T-helper 17 cell (primary cell): Measurements from ENCODE around the gene SCN4B. TPM values are rescaled to one million over a fixed set of nuclear protein-coding genes. Genes with fewer than 3 reads are reported as not detected.

ENCODE experiments used
- ATAC-seq: fragments of 150-1000 bp; cut with Tn5 transposase; 2 replicates; pipeline ENCODE4 v1.10.0; 2021; ENCODE audit warnings: mild to moderate bottlenecking, moderate library complexity
- DNase-seq, 3 donors: peaks; one replicate each; pipeline versions ENCODE4 v3.0.0 to v3.0.0-alpha.2; 2020 to 2021
- H3K9me3 ChIP-seq: one replicate; pipeline ENCODE4 v1.7.0; 2013; ENCODE audit warnings: low read length, mild to moderate bottlenecking; ENCODE audit not compliant: control insufficient read depth, poor library complexity, severe bottlenecking
- H3K27ac Mint-ChIP-seq: one replicate; pipeline ENCODE4 v1.8.0; 2022; ENCODE audit warnings: mild to moderate bottlenecking, moderate library complexity, mixed read lengths
- H3K27me3 Mint-ChIP-seq: one replicate; pipeline ENCODE4 v1.8.0; 2022; ENCODE audit warnings: mixed read lengths
- H3K36me3 Mint-ChIP-seq: one replicate; pipeline ENCODE4 v1.8.0; 2022; ENCODE audit warnings: low read depth, mixed read lengths
- H3K4me1 Mint-ChIP-seq: one replicate; pipeline ENCODE4 v1.8.0; 2022; ENCODE audit warnings: mild to moderate bottlenecking, mixed read lengths
- H3K4me3 Mint-ChIP-seq: one replicate; pipeline ENCODE4 v1.8.0; 2022; ENCODE audit warnings: mild to moderate bottlenecking, moderate library complexity, mixed read lengths
- total RNA-seq, 4 donors: library from RNA in 2 of 4; stranded (reverse) in 2 of 4; gene quantifications; one replicate each; pipeline ENCODE4 v1.2.3 and lab custom pipeline; 2022 to 2026

The SCN4B gene
- total RNA-seq, 2 donors from 2014 or later, result not detected

GRCh38 chr11:118088531-118088930 is 64.1 kb downstream of the SCN4B start:
- no peak for DNase-seq
- Mint-ChIP-seq H3K27ac (no peak overlapping the region), H3K27me3 (peaks cover 25% of the 10 kb centered on the region), H3K4me1 (peaks cover 3% of the 10 kb centered on the region), H3K36me3 (peaks cover 2% of the 10 kb centered on the region), H3K4me3 (no peak overlapping the region)
- H3K9me3 ChIP-seq, result no peaks in the 10 kb centered on the region
- peak; percentile 59 for ATAC-seq

- DNase-seq, result no peak
- Mint-ChIP-seq H3K4me1 (peaks cover 3% of the 10 kb centered on the region), H3K36me3 (peaks cover 2% of the 10 kb centered on the region), H3K27ac (no peak overlapping the region), H3K27me3 (peaks cover 25% of the 10 kb centered on the region), H3K4me3 (no peak overlapping the region)
- H3K9me3 ChIP-seq, result no peaks in the 10 kb centered on the region
- no peak for ATAC-seq
Observed at GRCh38 chr11:118087931-118088330, 64.7 kb downstream of the SCN4B start.

GRCh38 chr11:118086913-118087768 is 65.5 kb downstream of the SCN4B start, which contains the start of gene SMIM35:
Gene SMIM35, minus strand, starts transcription at chr11:118086963. Its CDS starts 206 bp downstream, at chr11:118086757.
- ATAC-seq, result no peak
- H3K27ac Mint-ChIP-seq, result no peak within 1 kb of the TSS
- no peaks in the 10 kb centered on the region for H3K9me3 ChIP-seq
- DNase-seq, result no peak
- peaks cover 2% of the 10 kb centered on the region for H3K36me3 Mint-ChIP-seq
- H3K27me3 Mint-ChIP-seq, result peaks cover 20% of the 10 kb centered on the region
- no peak within 1 kb of the TSS for H3K4me3 Mint-ChIP-seq
- peaks cover 3% of the 10 kb centered on the region for H3K4me1 Mint-ChIP-seq

- Mint-ChIP-seq H3K36me3 (no peaks in the 10 kb centered on the region), H3K27me3 (peaks cover 20% of the 10 kb centered on the region), H3K4me3 (no peak overlapping the region), H3K4me1 (peaks cover 7% of the 10 kb centered on the region), H3K27ac (no peak overlapping the region)
- ATAC-seq (no peak), DNase-seq (no peak)
- H3K9me3 ChIP-seq, result no peaks in the 10 kb centered on the region
Observed at GRCh38 chr11:118084656-118085055, 68.0 kb downstream of the SCN4B start.

- no peaks in the 10 kb centered on the region for H3K9me3 ChIP-seq
- no peak for DNase-seq
- peaks cover 7% of the 10 kb centered on the region for H3K4me1 Mint-ChIP-seq
- H3K36me3 Mint-ChIP-seq, result no peaks in the 10 kb centered on the region
- peaks cover 19% of the 10 kb centered on the region for H3K27me3 Mint-ChIP-seq
- H3K27ac Mint-ChIP-seq, result no peak overlapping the region
- ATAC-seq, result no peak
- no peak overlapping the region for H3K4me3 Mint-ChIP-seq
Observed at GRCh38 chr11:118084247-118084646, 68.4 kb downstream of the SCN4B start.

Other genes with a start within 250 kb of the SCN4B start
- 1 to 10 TPM; 2.0 to 2.4 TPM for gene TMPRSS13, start 223.4 kb downstream of the SCN4B start, total RNA-seq
- gene IL10RA, start 166.4 kb downstream of the SCN4B start, total RNA-seq, result 100 to 1,000 TPM; 262 to 274 TPM
- gene TMPRSS4, start 75.7 kb downstream of the SCN4B start, total RNA-seq, result not detected
- gene SMIM35, start 65.9 kb downstream of the SCN4B start, total RNA-seq, result under 1 TPM; 0.13 to 0.30 TPM
- not detected for gene SCN2B, start 23.8 kb upstream of the SCN4B start, total RNA-seq
- 10 to 100 TPM; 79.9 to 84.0 TPM for gene JAML, start 72.2 kb upstream of the SCN4B start, total RNA-seq
- gene MPZL3, start 99.5 kb upstream of the SCN4B start, total RNA-seq, result 10 to 100 TPM; 24.5 to 26.4 TPM
- under 1 TPM; 0.50 to 0.99 TPM for gene MPZL2, start 111.5 kb upstream of the SCN4B start, total RNA-seq
- 100 to 1,000 TPM; 511 to 544 TPM for gene CD3E, start 151.9 kb upstream of the SCN4B start, total RNA-seq
- 100 to 1,000 TPM; 313 to 354 TPM for gene CD3D, start 189.9 kb upstream of the SCN4B start, total RNA-seq
- 100 to 1,000 TPM; 156 to 170 TPM for gene CD3G, start 191.5 kb upstream of the SCN4B start, total RNA-seq
- 10 to 100 TPM; 39.4 to 43.5 TPM for gene UBE4A, start 206.8 kb upstream of the SCN4B start, total RNA-seq
- 100 to 1,000 TPM; 183 to 184 TPM for gene ATP5MG, start 248.8 kb upstream of the SCN4B start, total RNA-seq